NCI-H510A treated with DMSO at 0.1 percent for 48 hours (cell line): ENCODE results near the gene LARP6.
A peak's percentile ranks its signal among the peaks of the same experiment; 100 is the strongest.
"Not testable (repeated sequence)": the region's sequence is repeated elsewhere in the genome, so short reads cannot be mapped to it uniquely, and the experiment has no call there.

Source experiments
- DNase-seq: peaks from one replicate; lab custom pipeline; 2025; lab: John Stamatoyannopoulos, UW

LARP6 gene

DNA sequence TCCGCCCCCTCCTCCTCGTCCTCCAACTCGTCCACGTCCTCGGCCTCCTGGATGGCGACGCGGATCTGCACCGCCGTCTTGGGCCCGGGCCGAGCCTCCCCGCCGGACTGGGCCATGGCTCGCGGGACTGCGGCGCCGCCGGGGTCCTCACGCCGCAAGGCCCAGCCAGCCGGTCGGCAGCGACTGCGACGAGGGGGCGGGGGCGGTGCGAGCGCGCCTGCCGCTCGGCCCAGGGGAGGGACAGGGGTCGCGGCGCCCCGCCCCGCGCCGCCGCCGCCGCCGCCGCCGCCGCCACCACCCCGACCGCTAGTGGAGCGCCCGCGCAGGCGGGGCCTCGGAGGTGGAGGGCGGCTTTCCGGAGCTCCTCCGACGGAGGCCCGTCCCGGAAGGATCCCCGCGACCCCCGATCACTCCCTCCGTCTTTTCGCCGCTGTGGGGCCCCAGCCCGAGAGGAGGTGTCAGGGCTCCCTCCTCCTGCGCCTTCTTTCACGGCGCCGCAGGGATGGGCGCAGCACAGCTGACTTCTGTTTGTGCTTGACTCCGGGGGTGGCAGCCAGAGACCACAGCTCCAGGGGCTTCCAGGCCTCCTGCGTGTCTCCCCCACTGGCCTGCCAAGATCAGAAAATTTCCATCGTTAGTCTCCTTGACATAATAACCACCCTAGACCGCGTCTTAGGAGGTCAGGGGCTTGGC lies at the start of gene LARP6:
Gene LARP6 (minus strand): TSS at position 185 of the 693 bp plus-strand sequence. CDS start 69 bp downstream, at position 116.
- peak; percentile 46 for DNase-seq

DNA sequence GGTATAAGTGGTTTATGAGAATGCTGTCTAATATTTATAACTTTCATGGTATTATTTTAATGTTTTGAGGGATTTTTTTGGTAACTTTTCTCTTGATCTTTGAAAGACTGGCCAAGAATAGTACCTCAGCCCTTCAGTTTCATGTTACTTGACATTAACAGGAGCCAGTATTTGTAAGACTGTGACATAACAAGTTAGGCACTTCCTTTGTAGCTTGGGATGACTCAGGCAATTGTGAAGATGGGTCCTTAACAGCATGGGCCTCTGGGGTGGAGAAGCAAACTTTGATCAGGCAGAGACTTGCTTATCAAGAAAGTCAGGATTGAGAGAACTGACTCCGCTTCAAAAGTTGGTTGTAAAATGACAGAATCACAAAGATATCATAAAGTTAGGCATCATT lies 48.1 kb upstream of the LARP6 start:
- DNase-seq, result no peak

DNA sequence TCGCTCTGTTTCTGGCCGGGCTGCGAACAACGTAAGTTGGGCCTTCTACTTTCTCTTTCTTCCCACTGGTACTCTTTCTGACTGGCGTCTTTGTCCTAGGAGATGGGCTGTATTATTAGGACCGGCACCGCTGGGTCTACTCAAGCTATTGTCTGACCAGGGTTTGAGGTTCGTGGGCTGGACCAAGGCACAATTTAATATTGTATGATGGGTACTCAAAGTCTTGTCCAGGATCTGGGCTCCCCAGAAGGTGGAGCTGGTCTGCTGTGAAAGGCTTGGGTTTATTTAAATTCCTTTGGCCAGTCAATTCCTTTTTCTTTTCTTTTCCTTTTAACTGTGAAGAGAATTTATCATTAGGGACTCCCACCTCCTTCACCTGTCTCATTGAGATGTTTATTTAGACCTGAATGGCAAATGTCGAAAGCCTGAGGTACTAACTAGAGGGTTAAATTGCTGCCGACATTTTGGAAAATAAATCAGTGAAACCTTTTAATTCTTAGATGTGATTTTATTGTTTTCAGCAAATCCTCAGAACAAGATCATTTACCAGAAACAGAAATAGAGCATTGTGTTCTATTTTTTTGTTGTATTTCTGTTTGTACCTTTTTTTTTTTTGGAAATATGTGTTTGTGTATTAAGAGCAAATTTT lies 39.1 kb upstream of the LARP6 start:
- no peak for DNase-seq

DNA sequence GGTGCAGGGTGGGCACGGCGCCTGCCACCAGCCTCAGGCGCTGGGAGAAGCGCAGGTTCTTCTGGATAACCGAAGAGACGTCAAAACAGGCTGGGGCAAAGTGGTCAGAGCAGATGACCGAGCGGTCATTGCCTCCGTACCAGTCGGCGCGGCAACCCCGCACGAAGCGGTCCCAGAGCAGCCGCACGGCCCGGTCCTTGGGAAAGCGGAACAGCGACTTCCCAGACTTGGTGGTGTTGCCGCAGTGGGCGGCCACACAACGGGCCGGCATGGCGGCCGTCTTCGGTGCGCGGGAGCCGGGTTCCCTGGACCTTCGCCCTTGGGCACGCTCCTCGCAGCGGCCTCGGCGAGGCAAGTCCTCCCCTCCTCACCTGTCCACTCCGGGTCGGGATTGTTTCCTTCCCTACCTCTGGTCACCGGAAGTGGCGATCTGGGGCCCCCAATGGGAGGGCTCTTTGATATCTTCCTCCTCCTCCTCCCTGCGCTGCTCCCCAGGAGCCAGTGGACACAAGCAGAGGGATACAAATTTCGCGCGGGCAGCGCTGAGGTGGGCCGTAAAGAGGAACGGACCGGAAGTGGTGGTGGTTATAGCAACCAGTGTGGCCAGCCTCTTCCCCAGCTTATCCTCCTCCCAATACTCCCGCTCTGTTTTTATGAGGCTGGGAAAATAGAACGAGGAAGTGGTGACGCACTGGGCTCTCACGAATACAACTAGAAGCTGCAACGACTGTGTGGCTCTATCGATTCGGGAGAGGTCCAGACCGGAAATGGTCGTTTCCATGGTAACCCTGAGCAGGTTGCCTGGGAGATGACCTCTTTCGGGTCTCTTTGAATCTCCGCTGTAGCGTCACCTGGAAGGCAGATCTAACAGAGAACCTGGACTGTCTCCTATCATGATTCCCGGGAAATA lies 38.3 kb upstream of the LARP6 start, which contains the start of the genes LRRC49 and THAP10:
Gene LRRC49 (plus strand): TSS at position 825 of the 910 bp plus-strand sequence. CDS start 69 bp downstream, at position 894.
Gene THAP10 (minus strand): TSS at position 432 of the 910 bp plus-strand sequence. CDS start 161 bp downstream, at position 271.
- DNase-seq, result peak; percentile 84

DNA sequence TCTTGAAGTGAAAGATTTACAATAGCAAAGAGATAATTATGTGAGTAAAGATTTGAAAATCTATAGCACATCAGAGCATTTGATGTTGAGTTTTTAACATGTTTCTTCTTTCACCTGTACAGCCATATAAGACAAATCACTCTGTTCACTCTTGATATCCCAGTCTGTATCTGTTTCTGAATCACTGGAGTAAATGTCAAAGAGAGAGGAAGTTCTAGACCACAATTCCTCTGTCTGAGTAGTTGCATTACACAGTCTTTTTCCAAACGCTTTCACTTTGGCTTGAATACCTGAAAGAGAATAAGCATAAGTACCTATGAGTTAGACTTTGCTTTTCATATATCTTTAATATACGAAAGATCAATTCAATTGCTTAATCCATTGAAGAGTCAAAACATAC lies 28.4 kb upstream of the LARP6 start:
- DNase-seq, result no peak

DNA sequence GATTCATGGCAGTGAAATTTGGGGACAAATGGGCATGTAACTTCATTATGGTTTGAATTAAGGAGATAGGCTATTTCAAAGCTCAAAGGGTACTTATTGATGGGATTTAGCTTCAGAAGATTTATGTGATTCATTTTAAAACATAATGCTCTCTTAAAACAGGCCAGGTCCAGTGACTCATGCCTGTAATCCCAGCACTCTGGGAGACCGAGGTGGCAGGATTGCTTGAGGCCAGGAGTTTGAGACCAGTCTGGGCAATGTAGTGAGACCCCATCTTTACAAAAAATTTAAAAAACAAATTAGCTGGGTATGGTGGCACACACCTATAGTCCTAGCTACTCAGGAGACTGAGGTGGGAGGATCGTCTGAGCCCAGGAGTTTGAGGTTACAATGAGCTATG lies 26.8 kb upstream of the LARP6 start:
- DNase-seq, result no peak

DNA sequence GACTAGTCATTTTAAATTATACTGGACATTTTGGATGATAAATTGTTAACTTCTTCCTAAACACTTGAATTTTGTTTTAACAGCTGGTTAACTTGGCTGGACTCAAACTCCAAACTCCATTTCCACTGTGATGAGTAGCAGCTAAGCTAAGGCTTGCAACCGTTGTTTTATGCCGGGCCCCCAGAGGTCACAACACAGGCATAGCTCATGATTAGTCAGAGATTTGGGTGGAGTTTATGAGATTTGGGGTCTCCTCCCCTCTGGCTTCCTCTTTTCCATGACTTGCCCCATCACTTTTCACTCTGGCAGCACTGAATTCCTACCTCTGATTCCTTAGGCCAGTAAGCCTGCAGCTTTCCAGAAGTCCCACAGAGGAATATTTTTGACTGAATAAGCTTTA lies 25.4 kb upstream of the LARP6 start:
- DNase-seq, result no peak

DNA sequence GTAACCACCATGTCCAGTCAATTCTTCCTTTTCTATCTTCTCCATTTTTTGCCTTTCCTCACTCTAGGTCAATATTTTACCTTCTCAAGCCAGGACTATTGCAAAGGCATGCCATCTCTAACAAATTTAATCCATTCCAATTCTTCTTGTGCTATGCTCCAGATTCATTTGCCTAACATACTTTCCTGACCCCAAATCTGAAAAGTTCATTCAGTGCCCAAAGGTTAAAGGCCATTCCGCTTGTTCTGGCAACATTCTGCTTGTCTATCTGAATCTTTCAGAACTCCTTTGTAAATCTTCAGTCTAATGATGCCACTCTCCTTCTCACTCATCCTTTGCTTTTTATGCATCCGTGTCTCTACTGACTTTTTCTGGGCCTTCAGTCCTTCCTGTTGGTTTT lies 22.7 kb upstream of the LARP6 start:
- DNase-seq, result no peak

DNA sequence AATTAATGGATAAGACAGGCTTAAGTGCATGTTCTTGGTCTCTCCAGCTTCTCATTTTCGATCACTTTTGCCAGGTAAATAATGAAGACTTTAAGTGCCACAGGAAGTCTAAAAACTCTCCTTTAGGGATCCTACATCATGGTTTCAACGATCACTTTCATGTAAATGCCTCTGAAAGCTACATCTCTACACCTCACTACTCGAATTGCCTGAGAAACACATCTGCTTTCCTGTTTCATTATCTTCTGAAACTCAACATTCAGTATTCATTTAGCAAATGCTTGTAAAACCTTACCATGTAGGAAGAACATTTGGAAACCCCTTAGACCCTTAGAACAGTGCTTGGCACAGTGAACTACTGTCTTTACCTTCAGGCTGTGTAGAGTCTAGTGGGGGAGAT lies 22.1 kb upstream of the LARP6 start:
- DNase-seq, result no peak

DNA sequence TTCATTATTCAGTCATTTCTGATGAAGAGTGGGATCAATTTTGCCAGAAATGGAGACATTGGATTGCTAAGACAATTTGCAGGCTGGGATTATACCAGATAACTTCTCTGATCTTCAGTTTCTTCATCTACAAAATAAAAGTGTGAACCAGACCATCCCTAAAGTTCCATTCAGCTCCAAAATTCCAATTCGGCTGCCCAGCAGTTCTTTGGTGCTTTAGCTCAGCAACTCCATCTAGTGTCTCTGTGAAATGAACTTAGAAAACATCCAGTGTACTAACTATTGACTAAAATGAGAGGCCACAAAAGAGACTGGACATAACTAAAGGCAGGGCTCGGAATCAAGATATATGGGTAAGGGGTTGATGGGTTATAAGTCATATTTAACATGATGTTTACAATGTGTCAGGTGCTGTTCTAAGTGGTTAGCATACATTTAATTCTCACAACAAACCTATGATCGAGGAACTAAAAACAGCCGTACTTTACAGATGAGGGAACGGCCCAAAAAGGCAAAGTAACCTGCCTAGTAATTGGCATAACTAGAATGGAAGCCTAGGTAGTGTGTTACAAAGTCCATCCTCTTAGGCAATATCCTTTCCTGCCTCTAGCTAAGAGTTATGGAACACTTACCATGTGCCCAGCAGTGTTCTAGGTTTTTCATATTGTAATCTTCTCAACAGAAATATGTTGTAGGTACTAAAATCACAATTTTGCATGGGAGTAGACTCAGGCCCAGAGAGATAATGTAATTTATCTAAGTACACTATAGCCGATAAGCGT lies 21.2 kb upstream of the LARP6 start:
- DNase-seq, result no peak

DNA sequence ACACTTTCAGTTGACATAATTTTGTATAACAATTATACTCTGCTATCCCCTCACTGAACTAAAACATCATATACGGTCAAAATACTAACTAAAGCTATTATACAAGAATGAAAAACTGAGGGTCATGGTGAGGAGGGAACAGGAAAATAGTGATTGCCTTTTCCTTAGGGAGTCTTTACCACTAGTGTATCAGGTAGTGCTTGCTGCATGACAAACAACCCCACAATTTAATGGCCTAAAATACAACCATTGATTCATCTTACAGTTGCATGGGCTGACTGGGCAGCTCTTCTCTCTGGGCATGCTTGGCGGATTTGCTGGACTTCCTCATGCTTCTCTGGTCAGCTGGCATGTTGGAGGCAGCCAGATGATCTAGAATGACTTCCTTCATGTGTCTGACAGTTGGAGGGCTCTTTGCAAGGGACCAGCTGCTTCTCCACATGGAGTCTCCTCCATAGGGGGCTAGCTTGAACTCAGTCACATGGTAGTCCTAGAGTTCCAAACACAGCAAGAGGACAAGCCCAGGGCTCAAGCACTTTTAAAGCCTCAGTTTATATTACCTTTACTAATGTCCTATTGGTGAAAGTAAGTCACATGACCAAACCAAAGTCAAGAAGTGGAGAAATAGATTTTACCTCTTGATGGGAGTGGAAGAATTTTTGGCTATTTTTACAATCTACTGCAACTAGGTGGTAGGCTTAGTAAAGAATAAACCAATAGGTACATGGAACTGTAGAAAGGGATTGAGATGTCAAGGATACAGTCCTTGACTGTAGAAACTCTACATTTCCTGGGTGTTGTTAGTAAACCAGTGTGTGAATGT lies 19.5 kb upstream of the LARP6 start:
- DNase-seq, result no peak

DNA sequence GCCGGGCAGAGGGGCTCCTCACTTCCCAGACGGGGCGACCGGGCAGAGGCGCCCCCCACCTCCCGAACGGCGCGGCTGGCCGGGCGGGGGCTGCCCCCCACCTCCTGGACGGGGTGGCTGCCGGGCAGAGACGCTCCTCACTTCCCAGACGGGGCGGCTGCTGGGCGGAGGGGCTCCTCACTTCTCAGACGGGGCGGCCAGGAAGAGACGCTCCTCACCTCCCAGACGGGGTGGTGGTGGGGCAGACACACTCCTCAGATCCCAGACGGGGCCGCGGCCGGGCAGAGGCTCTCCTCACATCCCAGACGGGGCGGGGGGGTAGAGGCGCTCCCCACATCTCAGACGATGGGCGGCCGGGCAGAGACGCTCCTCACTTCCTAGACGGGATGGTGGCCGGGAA lies 17.5 kb upstream of the LARP6 start:
- DNase-seq, result not testable (repeated sequence)

DNA sequence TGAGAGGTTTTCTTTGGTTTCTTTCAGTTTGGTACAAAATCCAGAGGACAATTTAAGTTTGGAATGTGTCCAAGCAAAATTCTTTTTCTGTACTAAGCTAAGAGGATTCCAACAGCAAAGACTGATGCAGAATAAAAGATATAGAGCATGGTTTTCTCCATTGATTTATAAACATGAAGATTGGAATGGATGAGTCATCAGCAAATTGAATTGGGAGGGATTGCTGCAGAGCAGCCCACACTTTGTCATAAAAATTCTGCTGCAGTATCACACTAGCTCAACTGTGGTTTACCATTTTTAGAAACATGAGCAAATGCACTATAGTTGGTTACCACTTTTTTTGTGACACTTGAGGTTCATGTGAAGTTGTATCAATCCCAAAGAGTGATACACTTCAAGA lies 16.1 kb upstream of the LARP6 start:
- no peak for DNase-seq

DNA sequence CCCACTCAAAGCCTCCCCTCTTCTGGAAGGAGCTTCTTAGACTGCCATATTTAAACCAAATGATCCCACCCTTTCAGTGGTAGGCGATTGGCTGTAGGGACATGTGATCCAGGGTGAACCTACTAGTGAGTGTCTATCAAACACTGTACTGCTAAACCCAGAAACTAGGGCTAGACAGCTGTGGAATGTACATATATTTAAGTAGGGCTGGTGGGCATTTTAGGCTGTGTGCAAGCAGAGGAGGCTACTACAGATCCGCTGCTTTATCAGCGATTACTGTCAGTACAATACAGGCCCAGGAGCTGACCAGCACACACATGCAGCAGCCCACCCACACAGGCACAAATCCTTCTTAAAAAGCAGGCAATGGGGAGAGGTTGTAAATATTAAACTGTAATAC lies 15.4 kb upstream of the LARP6 start:
- no peak for DNase-seq

DNA sequence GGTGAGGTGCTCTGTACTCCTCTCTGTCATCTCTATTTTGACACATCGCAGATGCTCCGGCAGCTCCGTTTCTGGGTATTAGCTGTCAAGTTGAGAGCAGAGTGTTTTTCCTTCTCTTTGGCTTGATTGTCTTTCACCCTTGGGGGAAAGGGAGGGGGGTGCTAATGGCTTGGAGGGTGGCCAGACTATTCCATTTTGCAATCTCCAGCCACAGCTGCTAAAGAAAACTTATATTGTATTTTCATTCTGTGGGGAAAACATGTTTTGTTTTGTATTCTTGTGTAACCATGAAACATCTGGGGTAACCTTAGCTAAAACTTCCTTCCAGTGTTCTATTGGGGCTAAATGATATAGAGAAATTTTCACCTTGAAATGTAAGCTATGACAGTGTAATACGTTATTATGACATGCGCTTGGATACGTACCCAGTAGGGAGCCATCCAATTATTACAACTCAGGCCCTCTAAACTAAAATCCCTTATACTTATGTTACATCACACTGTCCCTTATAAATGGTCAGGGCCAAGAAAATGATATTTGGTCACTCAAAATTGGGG lies 14.0 kb upstream of the LARP6 start:
- no peak for DNase-seq

DNA sequence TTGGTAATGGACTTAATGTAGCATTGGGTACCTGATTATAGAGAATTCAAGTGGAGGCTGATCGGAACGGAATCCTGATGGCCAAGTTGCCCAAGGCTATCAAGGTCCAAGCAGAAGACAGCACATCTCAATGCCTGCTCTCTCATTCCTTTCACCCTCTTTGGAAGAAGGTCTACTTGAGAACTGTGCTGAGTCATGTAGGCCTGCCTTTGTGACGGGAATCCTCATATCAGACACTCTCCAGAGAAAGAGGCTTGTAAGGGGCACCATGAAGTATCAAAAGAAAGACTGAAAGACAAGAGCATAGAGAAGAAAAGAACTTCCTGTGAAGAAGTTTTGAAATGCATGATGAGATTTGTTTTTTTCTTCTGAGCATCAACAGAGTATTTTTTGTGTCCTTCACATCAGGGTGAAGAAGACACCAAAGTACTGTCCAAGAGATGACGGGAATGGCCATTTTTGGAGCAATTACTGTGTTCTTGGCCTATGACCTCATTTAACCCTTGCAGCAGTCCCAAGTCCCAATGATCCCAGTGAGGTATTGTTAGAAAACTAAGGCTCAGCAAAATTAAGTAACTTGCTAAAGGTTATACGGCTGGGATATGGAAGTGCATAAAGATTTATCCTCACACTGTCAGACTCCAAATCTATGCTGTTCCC lies 13.2 kb upstream of the LARP6 start:
- DNase-seq, result no peak

DNA sequence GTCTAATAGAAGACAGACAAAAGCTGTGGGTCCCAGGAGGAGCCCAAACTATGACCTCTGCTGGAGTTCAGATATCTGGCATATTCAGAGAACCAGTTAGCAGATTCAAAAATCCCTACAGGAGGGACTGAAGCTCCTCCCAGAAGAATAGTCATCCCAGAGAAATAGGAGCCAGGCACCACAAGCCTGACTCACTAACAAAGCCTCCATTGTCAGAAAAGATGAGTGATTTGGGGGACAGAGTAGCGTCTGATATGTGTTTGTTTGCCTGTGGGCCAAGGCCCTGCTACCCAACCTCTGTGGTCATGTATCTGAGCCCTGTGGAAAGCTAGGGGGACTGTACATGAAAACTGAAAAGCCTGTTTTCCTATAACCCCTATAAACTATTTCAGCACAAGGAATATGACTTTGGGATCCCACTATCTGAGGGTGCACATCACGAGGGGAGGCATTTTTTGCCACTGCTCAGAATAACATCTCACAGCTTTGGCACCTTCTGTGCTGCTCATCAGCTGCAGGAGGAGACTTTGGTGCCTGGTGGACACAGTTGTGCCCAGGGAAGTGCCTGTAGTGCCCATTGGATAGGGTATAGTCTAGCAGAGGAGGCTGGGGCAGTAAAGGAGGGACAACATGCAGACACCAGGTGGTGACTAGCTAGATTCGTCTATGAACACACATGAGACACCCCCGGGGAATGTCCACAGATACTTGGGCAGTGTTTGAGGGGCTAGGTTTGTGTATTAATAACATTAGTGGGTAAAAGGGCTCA lies 9.7 kb upstream of the LARP6 start:
- DNase-seq, result no peak

DNA sequence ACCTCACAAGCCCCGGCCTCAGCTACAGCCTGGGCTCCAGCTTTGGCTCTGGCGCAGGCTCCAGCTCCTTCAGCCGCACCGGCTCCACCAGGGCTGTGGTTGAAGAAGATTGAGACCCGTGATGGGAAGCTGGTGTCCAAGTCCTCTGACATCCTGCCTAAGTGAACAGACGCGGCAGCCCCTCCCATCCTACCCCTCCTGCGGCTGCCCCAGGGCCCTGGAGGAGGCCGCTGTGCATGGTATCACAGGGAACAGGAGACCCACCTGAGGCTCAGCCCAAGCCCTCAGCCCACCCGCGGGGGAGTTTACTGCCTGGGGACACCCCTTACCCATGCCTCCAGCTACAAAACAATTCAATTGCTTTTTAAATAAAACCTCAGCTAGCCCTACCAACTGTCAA lies 6.0 kb upstream of the LARP6 start:
- DNase-seq, result no peak

DNA sequence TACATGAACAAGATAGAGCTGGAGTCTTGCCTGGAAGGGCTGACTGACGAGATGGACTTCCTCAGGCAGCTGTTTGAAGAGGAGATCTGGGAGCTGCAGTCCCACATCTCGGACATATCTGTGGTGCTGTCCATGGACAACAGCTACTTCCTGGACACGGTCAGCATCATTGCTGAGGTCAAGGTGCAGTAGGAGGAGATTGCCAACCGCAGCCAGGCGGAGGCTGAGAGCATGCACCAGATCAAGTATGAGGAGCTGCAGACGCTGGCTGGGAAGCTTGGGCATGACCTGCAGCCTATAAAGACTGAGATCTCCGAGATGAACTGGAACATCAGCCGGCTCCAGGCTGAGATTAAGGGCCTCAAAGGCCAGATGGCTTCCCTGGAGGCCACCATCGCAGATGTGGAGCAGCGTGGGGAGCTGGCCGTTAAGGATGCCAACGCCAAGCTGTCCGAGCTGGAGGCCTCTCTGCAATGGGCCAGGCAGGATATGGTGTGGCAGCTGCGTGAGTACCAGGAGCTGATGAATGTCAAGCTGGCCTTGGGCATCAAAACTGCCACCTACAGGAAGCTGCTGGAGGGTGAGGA lies 5.5 kb upstream of the LARP6 start:
- DNase-seq, result no peak
